PC-3 (cell line): ENCODE data around the gene PCDH18.

Experiments
- CTCF ChIP-seq: fragments of 300-600 bp; sonication (generic); conservative IDR thresholded peaks from 2 replicates; pipeline ENCODE4 v1.5.1; 2017; ENCODE audit warnings: antibody characterized with exemption, low read depth, mild to moderate bottlenecking, low read length
- EZH2 ChIP-seq: fragments of 300-600 bp; sonication (generic); IDR thresholded peaks from one replicate; pipeline ENCODE4 v1.6.1; 2017; ENCODE audit warnings: antibody characterized with exemption, mild to moderate bottlenecking, low read length; ENCODE audit not compliant: unreplicated experiment

GRCh38 chr4:137521053-137521452 lies 11.2 kb downstream of the PCDH18 start:
- TF ChIP-seq CTCF (no peak), EZH2 (no peak)
